Stimulated activated CD8-positive, alpha-beta memory T cell treated with anti-CD3 and anti-CD28 coated beads, Interleukin-12 subunit alpha, Interleukin-12 subunit beta, amount 100 ng/mL, for 24 hours (primary cell): ENCODE data around the gene ASF1A.
A peak's percentile ranks its signal among the peaks of the same experiment; 100 is the strongest.
"Not testable (repeated sequence)": the region's sequence is repeated elsewhere in the genome, so short reads cannot be mapped to it uniquely, and the experiment has no call there.

Experiments used
- DNase-seq: peaks from one replicate; pipeline ENCODE4 v3.0.0-alpha.2; 2020; ENCODE audit errors: extremely low read depth

The ASF1A gene

GRCh38 chr6:118893807-118894424 lies at the start of gene ASF1A:
Gene ASF1A (plus strand): TSS chr6:118894152. CDS start chr6:118894414, 262 bp downstream.
- DNase-seq = peak; percentile 81

- no peak for DNase-seq
Observed at GRCh38 chr6:118844915-118845314, 49.0 kb upstream of the ASF1A start.

- DNase-seq = no peak
Observed at GRCh38 chr6:118853408-118853807, 40.5 kb upstream of the ASF1A start.

GRCh38 chr6:118856301-118856700 lies 37.7 kb upstream of the ASF1A start:
- no peak for DNase-seq

- DNase-seq = no peak
Observed at GRCh38 chr6:118859517-118860064, 34.4 kb upstream of the ASF1A start.

- no peak for DNase-seq
Observed at GRCh38 chr6:118860363-118860762, 33.6 kb upstream of the ASF1A start.

- DNase-seq = no peak
Observed at GRCh38 chr6:118860880-118861279, 33.1 kb upstream of the ASF1A start.

GRCh38 chr6:118862443-118862842 lies 31.5 kb upstream of the ASF1A start:
- no peak for DNase-seq

GRCh38 chr6:118864341-118865099 lies 29.4 kb upstream of the ASF1A start:
- no peak for DNase-seq

- DNase-seq = no peak
Observed at GRCh38 chr6:118865100-118865391, 28.9 kb upstream of the ASF1A start.

- no peak for DNase-seq
Observed at GRCh38 chr6:118867181-118867580, 26.8 kb upstream of the ASF1A start.

GRCh38 chr6:118868901-118869300 lies 25.1 kb upstream of the ASF1A start:
- DNase-seq = not testable (repeated sequence)

- no peak for DNase-seq
Observed at GRCh38 chr6:118869350-118869749, 24.6 kb upstream of the ASF1A start.

- DNase-seq = no peak
Observed at GRCh38 chr6:118869894-118870589, 23.9 kb upstream of the ASF1A start.

- DNase-seq = no peak
Observed at GRCh38 chr6:118871331-118871730, 22.6 kb upstream of the ASF1A start.

- DNase-seq = no peak
Observed at GRCh38 chr6:118872318-118872717, 21.6 kb upstream of the ASF1A start.

- DNase-seq = no peak
Observed at GRCh38 chr6:118872726-118873125, 21.2 kb upstream of the ASF1A start.

- no peak for DNase-seq
Observed at GRCh38 chr6:118873239-118873638, 20.7 kb upstream of the ASF1A start.

GRCh38 chr6:118875672-118876071 lies 18.3 kb upstream of the ASF1A start:
- no peak for DNase-seq

GRCh38 chr6:118876198-118876597 lies 17.8 kb upstream of the ASF1A start:
- DNase-seq = no peak

GRCh38 chr6:118876814-118877213 lies 17.1 kb upstream of the ASF1A start:
- DNase-seq = no peak

GRCh38 chr6:118877806-118878205 lies 16.1 kb upstream of the ASF1A start:
- no peak for DNase-seq
